Spleen (tissue), 7 donors: ENCODE data around the gene PATE4.

ENCODE experiments used
- POLR2A ChIP-seq, 3 donors: fragments of 450-650 bp; IDR thresholded peaks; one replicate each; pipeline ENCODE4 v1.5.1; 2017; ENCODE audit warnings: antibody characterized with exemption in 3 of 3, mild to moderate bottlenecking in 1 of 3
- POLR2AphosphoS5 ChIP-seq, 3 donors: sonication (generic); formaldehyde crosslinking; IDR thresholded peaks; one replicate each; pipeline ENCODE4 v1.5.1; 2017; ENCODE audit warnings: antibody characterized with exemption in 3 of 3
- TF ChIP-seq, protein P1 (sequence below), 11 experiments: fragments of 200-600 bp in 7 of 11; fragments of 450-650 bp in 4 of 11; sonication (generic) in 4 of 11; IDR thresholded peaks in 8 of 11; conservative IDR thresholded peaks in 3 of 11; 1 replicate in 7 of 11; 2 replicates in 4 of 11; pipeline versions ENCODE4 v1.4.0 to v1.8.0; 2016 to 2021; ENCODE audit warnings: antibody characterized with exemption in 11 of 11, inconsistent platforms in 4 of 11, mild to moderate bottlenecking in 1 of 11
- donor health status: DM: no; HTN: no; CAD: no; lungs with moderate emphysema.
- donor health status: DM: no; HTN: no; CAD: no.
- donor health status: DM: no; HTN: no; CAD: no.

DNA sequence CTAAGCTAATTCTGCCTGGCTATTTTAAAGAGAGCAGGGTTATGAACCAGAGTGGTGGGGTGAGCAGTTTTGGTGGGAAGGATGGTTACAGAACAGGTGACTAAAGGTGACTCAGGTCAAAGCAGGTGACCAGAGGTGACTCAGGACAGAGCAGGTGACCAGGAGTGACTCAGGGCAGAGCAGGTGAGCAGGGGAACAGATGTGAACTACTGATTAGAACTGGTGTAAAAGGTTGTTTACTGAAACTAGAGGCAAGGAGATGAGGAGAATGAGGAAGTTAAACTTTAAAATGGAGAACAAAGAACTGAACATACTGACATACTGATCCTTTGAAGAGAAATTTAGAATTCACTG is 39.0 kb downstream of the PATE4 start:
- TF ChIP-seq, protein P1, sequence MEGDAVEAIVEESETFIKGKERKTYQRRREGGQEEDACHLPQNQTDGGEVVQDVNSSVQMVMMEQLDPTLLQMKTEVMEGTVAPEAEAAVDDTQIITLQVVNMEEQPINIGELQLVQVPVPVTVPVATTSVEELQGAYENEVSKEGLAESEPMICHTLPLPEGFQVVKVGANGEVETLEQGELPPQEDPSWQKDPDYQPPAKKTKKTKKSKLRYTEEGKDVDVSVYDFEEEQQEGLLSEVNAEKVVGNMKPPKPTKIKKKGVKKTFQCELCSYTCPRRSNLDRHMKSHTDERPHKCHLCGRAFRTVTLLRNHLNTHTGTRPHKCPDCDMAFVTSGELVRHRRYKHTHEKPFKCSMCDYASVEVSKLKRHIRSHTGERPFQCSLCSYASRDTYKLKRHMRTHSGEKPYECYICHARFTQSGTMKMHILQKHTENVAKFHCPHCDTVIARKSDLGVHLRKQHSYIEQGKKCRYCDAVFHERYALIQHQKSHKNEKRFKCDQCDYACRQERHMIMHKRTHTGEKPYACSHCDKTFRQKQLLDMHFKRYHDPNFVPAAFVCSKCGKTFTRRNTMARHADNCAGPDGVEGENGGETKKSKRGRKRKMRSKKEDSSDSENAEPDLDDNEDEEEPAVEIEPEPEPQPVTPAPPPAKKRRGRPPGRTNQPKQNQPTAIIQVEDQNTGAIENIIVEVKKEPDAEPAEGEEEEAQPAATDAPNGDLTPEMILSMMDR (IDR thresholded peaks at IDR 0.05 in 8 of 11, conservative IDR thresholded peaks at IDR 0.05 in 3 of 11), result no peak
- no peak for TF ChIP-seq POLR2A (IDR thresholded peaks at IDR 0.05)
- no peak for TF ChIP-seq POLR2AphosphoS5 (IDR thresholded peaks at IDR 0.05)
